Pulmonary artery endothelial cell (primary cell): Measurements from ENCODE around the gene CTTN. TPM values are rescaled to one million over a fixed set of nuclear protein-coding genes. Genes with fewer than 3 reads are reported as not detected.
"Not testable (repeated sequence)": the region's sequence is repeated elsewhere in the genome, so short reads cannot be mapped to it uniquely, and the experiment has no call there.

Source experiments
- DNase-seq: peaks from one replicate; pipeline ENCODE4 v3.0.0-alpha.2; 2011; ENCODE audit warnings: low read depth, low spot score
- total RNA-seq: library from RNA; depleted of rRNA; stranded (reverse); fragments of >200 nt; gene quantifications from 2 replicates; pipeline ENCODE4 v1.2.3, GENCODE V29; 2014

The CTTN gene
- total RNA-seq, 1 donor from 2014 or later: 350 TPM

DNA sequence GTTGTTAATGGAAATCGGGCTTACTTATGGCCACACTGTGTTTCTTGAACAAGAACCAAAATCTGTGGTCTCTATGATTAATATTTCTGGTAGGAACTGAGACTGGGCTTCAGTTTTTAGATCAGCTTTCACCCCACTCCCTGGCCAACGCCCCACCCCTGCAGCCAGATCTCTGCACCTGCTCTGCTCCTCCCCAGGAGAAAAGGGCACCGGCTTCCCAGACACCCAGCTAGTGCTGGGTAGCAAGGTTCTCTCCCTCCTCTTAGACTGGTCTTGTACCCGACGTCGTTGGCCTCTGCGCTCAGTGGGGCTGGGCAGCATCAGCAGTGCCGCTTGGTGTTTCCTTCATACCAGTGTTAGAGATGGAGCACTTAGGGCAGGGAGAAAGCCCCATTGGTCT, 17.0 kb upstream of the CTTN start:
- DNase-seq: no peak

DNA sequence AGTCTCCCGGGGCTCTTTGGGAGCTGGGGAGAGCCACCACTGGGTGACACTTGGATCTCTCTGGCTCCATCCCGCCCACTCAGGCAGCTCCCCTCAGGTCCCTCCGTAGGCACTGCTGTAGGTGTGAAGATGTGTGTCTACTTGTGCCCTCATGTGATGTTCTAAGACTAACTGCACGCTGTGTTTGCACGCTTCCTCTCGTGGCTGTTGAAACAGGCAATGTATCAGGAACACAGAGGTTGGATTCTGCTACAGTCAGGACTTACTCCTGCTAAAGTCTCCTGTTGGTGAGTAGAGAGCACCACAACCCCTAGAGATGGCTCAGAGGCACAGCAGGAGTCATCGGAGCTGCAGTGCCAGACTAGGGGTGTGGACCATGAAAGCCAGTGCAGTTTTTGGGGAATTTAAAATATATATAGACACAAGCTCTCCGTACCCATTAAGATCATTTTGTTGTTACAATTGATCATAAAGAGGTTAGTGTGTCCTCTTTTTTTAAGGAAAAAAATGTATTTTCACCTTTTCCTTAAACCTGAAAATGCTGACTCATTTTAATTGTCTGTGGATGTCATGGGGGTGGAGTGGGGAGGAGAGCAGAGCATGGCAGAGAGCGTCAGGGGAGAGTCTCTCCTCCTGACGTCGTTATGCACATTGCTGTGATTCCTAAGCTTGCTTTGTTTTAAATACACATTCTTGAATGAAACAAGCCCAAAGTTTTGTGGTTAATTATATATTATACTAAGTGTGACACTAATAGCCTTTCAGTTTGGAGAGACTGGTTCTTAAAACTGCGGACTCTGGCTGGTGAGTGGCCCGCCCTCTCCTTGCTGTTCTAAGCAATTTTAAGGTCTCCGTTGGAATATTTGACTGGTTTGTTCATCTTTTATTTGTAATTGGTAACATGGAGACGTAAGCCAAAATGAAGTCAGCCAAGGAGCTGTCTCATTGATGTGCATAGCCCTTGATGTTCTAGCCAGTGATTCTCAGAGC, 16.2 kb upstream of the CTTN start:
- DNase-seq: no peak

DNA sequence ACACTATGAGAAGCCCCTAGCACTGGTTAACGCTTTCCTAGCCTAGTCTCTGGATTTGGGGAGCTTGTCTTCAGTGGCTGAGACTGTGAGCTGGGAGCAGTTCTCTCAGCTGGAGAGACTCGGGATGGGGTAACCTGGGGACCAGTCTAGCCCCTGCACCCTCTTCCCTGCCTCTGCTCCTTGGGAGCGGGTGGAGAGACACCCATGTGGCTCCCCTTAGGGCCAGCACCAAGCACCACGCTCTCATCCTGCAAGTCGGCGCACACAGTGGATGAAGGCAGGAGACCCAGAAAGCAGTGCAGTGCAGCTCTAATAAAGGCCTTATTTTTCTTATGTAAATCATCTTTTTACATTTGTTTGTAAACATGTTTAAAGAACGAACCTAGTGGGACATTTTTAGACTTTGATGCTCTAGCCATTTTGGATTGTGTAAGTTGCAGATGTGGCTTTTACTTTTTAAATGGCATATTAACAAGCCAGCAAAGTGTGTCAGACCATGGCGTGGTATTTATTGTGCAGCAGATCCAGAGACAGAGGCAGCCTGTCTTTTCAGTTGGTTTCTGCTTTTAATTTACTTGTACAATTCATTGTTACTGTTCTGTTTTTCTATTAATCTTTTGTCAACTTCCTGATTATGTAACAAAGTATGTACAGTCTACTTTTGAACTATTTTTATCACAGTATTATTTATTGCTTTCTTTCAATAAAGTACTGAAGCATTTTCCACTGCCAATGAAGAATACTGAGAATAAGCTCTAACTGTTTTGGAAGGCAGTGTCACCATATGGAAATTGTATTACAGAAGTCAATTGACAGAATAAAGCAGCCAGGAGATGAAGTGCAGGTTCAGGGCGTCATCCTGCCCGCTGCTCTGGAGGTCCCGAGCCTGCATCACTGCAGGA, 14.4 kb upstream of the CTTN start:
- no peak for DNase-seq

DNA sequence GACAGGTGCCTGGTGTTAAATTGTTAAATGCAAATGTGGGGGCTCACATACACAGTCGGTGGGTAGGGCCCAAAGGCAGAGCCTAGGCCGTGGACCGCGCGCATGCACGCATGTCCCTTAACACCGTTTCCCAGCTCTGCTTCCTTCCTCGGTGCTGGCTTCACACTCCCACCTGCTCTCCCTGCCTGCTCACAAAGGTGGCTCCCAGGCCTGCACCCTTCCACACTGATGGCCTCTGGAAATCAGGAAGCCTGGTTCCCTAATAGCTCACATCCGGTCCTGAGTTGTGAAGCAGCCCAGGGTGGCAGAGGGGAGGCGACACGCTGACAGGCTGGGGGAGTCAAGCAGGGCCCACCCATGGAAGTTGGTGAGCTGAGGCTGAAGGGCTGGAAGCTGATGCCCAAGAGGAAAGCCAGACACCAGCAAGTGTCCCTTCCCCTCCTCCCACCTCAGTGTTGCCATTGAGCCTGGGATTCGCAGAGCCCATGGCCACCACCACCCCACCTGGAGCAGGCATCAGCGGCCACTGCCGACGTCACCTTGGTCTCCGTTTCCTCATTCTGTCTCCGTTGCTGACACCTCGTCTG, 13.7 kb upstream of the CTTN start:
- no peak for DNase-seq

DNA sequence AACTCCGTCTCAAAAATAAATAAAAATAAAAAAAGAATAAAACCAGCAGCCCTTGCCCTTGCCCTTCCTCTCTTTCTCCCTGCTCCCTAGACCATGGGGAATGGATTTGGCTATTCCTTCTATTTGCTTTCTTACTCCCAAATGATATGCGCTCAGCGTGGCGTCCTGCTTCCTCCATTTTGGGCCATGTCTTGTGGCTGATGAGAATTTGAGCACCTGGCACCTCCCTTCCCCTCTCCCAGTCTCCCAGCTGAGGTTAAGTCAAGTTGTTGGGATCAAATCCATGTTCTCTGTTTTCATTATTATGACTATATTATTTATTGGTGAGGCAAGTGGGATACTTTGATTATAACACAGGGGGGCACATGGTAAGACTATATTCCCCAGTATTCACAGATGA, 10.8 kb upstream of the CTTN start:
- no peak for DNase-seq

DNA sequence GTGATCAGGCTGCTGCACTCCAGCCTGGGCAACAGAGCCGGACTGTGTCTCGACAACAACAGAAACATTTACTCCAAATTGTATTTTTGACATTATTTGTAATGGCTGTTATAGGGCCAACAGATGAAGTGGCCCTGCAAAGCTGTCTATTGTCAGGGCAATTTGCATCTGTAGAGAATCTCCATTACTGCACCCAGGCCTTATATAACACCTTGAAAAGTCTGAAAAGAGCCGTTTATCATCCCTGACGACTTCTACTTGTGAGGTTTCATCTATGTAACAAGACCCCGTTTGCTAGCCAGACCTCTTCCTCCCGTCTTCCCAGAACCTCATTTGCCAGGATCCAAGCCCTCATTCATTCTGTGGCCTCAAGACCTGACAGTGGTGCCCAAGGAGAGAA, 9.1 kb upstream of the CTTN start:
- DNase-seq: no peak

DNA sequence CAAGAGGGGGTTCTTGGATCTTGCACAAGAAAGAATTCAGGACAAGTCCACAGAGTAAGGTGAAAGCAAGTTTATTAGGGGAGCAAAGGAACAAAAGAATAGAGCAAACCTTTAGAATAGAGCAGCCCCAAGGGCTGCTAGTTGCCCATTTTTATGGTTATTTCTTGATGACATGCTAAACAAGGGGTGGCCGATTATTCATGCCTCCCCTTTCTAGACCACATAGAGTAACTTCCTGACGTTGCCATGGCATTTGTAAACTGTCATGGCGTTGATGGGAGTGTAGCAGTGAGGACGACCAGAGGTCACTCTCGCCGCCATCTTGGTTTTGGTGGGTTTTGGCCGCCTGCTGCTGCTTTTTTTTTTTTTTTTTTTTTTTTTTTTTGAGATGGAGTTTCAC, 7.4 kb upstream of the CTTN start:
- DNase-seq: not testable (repeated sequence)

DNA sequence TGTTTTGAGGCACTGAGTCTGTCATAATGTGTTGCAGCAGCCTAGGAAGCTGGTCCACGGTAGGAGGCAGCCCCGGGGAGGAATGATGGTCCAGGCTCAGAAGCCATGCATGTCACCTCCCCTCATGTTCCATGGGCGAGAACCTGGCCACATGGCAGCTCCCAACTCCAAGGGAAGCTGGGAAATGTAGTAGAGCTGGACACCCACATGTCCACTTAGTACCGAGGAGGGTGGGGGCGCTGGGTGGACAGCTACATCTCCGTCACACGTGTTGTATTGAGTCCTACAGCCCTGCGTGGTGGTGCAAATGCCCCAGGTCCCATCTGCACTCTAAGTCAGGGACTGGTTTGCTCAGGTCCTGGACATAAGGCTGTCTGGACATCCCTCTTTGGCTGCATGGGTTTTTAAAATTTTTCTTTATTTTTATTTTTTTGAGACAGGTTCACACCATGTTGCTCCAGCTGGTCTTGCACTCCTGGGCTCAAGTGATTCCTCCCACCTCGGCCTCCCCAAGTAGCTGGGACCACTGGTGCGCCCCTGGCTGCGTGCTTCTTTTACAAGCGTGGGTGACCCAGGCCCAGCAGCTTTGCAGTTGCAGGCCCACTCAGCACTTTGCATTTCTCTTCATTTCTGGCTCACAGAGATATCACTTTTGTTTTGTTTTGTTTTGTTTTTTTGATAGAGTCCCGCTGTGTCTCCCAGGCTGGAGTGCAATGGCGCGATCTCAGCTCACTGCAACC, 3.9 kb upstream of the CTTN start:
- DNase-seq: no peak

DNA sequence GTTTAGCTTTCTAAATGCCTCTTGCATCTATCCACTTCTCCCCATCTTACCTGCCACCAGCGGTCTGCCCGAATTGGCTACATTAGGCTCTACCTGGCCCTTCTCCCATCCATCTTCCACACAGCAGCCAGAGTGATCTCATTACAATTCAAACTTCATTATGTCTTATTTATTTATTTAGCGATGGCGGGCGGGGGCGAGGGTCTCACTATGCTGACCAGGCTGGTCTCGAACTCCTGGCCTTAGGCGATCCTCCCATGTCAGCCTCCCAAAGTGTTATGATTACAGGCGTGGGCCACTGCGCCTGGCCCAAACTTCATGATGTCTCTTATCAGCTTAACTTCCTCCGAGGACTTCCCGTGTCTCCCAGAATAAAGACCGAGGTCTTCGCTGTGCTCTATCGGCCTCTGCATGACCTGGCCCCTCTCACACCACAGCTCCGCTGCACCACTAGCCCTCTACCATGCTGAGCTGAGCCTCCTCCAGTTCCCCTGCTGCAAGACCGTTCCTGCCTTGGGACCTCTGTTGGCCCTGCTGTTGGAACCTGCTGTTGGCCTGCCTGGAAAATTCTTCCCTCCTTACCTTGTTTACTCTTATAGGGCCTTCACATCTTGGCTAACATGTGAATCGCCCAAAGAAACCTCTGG, 870 bp upstream of the CTTN start:
- DNase-seq: no peak

DNA sequence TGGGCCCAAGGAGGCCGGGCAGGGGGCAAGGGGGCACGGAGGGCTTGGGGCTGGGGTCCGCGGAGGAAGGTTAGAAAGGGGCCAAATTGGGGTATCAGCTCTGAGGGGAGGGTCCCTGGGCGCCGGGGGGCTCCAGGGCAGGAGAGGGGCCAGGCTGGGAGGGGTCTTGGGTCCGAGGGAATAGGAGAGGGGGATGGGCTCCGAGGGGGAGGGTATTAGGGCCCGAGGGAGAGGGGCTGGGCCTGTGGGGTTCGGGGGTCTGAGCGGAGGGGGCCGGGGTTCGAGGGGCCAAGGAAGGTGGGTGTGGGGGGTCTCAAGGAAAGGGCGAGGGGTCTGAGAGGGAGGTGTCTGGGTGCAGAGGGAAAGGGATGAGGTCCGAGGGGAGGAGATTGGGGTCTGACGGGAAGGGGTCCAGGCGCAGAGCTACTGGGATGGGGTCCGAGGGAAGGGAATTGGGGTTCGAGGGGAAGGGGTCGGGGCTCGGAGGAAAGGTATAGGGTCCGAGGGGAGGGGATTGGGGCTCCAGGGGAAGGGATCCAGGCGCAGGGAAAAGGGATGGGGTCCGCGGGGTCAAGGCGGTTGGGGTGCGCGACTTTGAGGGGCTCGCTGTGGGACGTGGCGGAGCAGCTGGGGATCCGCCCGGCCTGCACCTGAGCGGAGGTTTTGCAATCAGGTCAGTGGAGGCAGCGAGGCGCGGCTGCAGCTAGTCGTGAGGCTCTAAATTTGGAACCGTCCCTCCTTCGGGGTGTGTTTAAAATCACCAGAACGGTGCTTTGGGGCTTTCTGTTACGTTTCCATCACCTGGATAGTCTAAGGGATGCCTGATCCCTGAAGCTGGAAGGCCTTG, 728 bp downstream of the CTTN start:
- DNase-seq: no peak

DNA sequence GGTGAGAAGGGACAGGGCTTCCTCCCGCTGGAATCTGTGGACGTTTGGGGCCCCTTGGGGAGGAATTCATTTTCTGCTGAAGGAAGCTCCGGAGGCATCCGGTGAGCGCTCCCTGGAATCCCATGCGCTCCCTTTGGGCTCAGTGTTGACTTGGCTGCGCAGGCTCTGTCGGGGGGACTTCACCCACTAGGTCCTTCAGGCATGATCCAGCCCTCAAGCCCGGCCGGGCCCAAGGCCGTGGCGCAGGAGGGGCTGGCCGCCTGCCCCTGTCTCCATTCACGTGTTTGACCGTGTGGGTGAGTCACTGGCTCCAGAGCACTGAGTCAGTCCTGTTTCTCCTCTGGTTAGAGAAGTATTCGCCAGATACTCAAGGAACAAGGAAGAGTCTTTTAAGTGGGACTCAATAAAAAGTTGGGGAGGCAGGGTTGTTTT, 1.4 kb downstream of the CTTN start:
- peak; percentile 81 for DNase-seq

DNA sequence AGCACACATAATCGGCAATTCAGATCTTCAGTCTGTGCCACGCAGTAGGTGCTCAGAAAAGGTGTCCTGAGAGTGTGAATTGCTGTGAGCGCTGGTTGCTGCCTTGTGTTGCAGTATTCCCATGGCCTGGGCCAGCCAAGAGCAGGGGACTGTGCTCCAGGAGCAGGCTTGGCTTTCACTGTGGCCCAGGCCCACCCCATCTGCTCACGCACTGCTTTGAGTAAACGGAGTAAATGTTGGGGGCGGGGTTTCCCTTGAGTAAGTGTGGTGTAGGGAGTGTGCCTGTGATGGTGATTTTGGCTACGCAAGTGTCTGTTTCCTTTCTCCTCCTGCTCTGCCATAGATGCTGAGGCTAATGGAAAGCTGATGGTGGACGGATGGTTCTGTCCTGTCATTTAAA, 2.3 kb downstream of the CTTN start:
- no peak for DNase-seq

DNA sequence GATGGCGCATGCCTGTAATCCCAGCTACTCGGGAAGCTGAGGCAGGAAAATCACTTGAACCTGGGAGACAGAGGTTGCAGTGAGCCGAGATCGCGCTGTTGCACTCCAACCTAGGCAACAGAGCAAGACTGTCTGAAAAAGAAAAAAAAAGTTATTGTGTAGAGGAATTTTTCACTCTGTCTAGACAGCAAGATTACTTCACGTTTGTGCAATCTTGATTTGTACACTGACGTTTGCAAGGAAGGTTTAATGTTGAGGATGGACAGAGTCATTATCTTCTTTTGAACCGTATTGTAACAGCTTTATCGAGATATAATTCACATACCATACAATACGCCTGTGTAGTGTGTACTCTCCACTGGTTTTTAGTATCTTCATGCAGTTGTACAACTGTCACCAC, 3.7 kb downstream of the CTTN start:
- no peak for DNase-seq

DNA sequence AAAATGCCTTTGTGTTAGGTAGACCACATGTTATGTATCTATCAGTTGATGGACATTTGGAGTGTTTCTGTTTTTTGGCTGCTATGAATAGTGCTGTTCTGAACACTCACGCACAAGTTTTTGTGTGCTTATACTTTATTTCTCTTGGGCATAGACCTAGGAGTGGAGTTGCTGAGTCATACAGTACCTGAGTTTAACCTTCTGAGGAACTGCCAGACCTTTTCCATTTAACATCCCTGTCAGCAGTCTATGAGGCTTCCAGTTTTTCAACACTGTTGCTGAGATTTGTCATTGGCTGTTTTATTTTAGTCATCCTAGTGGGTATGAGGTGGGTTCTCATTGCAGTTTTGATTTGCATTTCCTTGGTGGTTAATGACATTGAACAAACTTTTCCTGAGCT, 4.4 kb downstream of the CTTN start:
- DNase-seq: no peak

DNA sequence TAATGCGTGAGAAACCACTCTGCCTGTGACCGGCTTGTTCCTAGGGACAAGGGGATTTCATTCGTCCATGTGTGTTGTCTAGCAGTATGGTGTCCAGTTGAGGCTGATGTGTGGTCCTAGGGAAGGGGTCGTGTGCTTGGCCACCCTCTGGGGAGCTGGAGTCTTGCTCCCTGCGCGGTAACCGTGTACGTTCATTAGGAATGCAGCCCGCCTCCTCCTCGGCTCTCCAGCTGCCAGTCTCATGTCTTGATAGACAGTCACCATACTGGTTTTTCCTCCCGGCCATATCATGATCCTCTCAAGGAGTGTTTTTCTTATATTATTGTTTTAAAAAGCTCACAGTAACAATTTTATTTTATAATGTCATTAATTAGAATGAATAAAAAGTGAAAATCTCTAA, 5.9 kb downstream of the CTTN start:
- no peak for DNase-seq

DNA sequence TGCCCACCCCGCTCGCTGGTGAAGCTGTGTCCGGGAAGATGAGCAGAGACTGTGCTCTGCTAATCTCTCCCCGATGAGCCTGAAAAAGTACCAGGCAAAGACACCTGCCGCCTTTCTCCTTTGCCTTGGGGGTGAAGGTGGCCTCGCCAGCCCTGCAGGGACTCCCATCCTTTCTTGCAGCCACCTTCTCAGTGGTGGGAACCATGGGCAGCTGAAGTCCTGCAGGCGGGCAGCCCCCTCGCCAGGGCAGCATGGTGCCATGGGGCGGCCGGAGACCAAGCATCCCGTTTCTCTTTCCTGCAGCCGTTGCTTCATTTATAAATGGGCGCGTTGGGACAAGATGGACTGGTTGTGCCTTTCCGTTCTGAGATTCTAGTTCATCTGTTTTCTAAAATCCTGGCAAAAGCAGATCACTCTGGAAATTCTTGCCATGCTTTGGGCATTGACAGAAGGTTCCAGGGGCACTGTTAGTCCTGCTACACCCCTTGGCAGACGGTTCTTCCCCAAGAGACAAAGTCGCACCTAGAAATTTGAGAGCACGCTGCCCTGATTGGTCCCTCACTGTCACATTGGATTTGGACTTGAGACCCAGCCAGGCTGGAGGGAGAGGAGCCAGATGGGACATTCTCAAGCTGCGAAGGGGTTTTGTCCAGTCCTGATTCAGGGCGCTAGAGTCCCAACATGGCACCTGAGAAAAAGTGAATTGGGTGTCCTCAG, 7.5 kb downstream of the CTTN start:
- DNase-seq: no peak

DNA sequence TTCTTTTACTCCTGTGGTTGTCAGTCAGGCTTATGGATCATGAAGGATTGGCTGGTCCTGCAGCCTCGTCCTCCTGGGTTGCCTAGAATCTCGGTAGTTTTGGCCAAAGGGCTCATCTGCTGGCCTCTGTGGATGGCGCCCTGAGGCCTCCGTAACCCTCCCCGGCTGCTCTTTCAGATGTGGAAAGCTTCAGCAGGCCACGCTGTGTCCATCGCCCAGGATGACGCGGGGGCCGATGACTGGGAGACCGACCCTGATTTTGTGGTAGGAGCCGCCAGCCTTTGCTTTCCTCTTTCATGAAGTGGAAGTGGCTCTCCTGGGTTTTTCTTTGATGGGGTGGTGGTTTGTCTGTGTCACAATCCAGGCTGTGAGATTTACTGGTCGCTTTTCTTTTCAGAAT, 8.8 kb downstream of the CTTN start:
- no peak for DNase-seq

DNA sequence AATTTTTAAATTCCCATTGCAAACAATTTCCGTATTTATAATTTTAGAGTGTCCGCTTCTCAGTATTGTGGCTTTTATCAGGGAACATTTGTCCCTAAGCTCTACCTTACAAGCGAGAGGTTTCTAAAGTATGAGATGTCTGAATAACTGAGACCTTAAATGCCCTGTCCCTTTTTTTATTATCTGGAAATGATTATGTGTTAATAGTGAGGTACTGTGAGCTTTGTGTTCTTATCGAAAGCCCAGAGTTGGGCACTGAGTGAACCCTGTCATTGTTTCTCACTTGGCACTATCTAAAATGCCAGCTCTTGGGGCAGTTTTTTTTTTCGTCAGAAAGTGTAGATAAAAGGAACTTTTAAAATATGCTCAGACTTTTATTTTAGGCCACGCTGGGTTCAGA, 9.5 kb downstream of the CTTN start:
- no peak for DNase-seq

DNA sequence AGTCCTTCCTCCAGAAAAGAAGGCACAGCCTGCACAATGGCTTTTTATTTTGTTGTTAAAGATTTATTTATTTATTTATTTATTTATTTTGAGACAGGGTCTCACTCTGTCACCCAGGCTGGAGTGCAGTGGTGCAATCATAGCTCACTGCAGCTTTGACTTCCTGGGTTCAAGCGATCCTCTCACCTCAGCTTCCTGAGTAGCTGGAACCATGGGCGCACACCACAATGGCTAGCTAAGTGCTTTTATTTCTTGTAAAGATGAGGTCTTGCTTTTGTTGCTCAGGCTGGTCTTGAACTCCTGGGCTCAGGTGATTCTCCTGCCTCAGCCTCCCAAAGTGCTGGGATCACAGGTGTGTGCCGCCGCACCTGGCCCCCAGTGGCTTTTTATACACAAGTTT, 10.0 kb downstream of the CTTN start:
- DNase-seq: not testable (repeated sequence)
